ENCODE results near the gene SLC25A39.
A peak's percentile ranks its signal among the peaks of the same experiment; 100 is the strongest.

SLC25A39 gene

DNA sequence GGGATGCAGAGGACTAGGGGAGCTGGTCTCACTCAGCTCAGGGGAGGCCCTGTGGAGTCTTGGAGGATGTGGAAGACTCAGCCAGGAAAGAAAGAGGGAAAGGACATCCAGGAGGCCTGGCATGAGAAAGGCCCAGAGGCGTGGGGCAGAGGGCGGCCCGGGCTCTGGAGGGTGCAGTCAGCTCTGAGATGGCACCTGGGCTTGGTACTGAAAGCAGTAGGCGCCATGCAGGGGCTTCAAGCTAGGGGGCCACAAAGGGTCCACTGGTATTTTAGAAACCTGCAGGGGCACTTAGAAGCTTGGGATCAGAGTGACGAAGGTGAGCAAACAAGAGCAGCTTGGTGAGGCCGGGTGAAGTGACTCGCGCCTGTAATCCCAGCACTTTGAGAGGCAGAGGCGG lies 33.4 kb upstream of the SLC25A39 start:
- H4K20me1 ChIP-seq, result peaks cover 7 to 70% (median 37%) of the 10 kb centered on the region in 11 experiments; a peak in 20 of 22 replicates
- no peak overlapping the region for H3K4me2 ChIP-seq
- H3K27ac ChIP-seq, result no peak overlapping the region
- TF ChIP-seq Cebpa-rat (IDR thresholded peaks at IDR 0.05), result no peak
- peaks cover 30 to 67% (median 55%) of the 10 kb centered on the region in 10 experiments; a peak in 19 of 20 replicates for H3K4me1 ChIP-seq
- H3K4me3 ChIP-seq, result no peak overlapping the region
- no peaks in the 10 kb centered on the region for H3K9me3 ChIP-seq (replicated peaks in 1 of 11)
- H3K9ac ChIP-seq, result no peak overlapping the region
- peaks cover 0 to 6% (median 2%) of the 10 kb centered on the region in 11 experiments; a peak in 16 of 22 replicates for H3K36me3 ChIP-seq
- H3K27me3 ChIP-seq, result peaks cover 19 to 25% (median 23%) of the 10 kb centered on the region in 11 experiments

- TF ChIP-seq Cebpa-rat (IDR thresholded peaks at IDR 0.05), result no peak
- no peaks in the 10 kb centered on the region for H3K9me3 ChIP-seq (replicated peaks in 1 of 11)
- H3K27ac ChIP-seq, result no peak overlapping the region
- H3K4me2 ChIP-seq, result no peak overlapping the region
- H3K36me3 ChIP-seq, result peaks cover 18 to 24% (median 20%) of the 10 kb centered on the region in 11 experiments
- H3K4me1 ChIP-seq, result peaks cover 19 to 51% (median 39%) of the 10 kb centered on the region in 10 experiments; a peak in 19 of 20 replicates
- H3K27me3 ChIP-seq, result peaks cover 29 to 41% (median 33%) of the 10 kb centered on the region in 11 experiments
- no peak overlapping the region for H3K9ac ChIP-seq
- no peak overlapping the region for H3K4me3 ChIP-seq
- peaks cover 25 to 70% (median 48%) of the 10 kb centered on the region in 11 experiments; a peak in 20 of 22 replicates for H4K20me1 ChIP-seq
Observed at GRCh38 chr17:44356241-44356640, 31.6 kb upstream of the SLC25A39 start.

DNA sequence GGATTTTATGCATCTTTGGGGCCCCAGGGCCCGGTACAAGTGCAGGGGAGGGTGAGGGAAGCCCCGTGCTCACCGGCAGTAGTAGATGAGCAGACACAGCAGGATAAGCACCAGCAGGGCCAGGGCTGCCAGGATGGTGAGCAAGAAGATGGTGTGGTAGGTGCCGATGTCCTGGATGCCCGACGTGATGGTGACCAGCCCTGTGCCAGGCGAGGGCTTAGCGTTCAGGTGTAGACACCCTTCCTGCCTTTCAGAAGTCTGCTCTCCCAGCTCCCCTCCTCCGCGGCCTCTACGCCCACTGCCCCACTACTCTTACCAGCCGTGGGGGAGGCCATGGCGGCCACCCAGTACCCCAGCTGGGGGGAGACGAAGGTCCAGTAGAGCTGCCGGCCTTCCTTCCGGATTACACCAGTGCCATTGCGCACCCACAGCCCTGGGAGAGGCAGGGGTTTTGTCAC lies 31.0 kb upstream of the SLC25A39 start:
- H3K4me1 ChIP-seq, result peaks cover 14 to 45% (median 35%) of the 10 kb centered on the region in 10 experiments; a peak in 19 of 20 replicates
- H3K36me3 ChIP-seq, result peaks cover 22 to 30% (median 26%) of the 10 kb centered on the region in 11 experiments
- no peak overlapping the region for H3K4me3 ChIP-seq
- peaks cover 30 to 68% (median 42%) of the 10 kb centered on the region in 11 experiments; a peak in 20 of 22 replicates for H4K20me1 ChIP-seq
- no peak overlapping the region for H3K27ac ChIP-seq
- H3K27me3 ChIP-seq, result peaks cover 29 to 41% (median 33%) of the 10 kb centered on the region in 11 experiments
- no peak for TF ChIP-seq Cebpa-rat (IDR thresholded peaks at IDR 0.05)
- peak overlapping the region in 1 of 11 experiments; percentile 37; a peak in 1 of 22 replicates for H3K9ac ChIP-seq
- H3K4me2 ChIP-seq, result peak overlapping the region in 5 of 11 experiments; percentile 17 to 94 (median 91); a peak in 6 of 22 replicates
- no peaks in the 10 kb centered on the region for H3K9me3 ChIP-seq (replicated peaks in 1 of 11)

- H3K27me3 ChIP-seq, result peaks cover 29 to 41% (median 33%) of the 10 kb centered on the region in 11 experiments
- H3K27ac ChIP-seq, result no peak overlapping the region
- peak overlapping the region; percentile 43 to 69 (median 56); a peak in 16 of 20 replicates for H3K4me3 ChIP-seq
- H3K36me3 ChIP-seq, result peaks cover 24 to 37% (median 34%) of the 10 kb centered on the region in 11 experiments
- TF ChIP-seq Cebpa-rat (IDR thresholded peaks at IDR 0.05), result no peak
- H3K9ac ChIP-seq, result peak overlapping the region in 6 of 11 experiments; percentile 23 to 44 (median 38); a peak in 7 of 22 replicates
- H4K20me1 ChIP-seq, result peaks cover 27 to 66% (median 40%) of the 10 kb centered on the region in 11 experiments; a peak in 20 of 22 replicates
- H3K9me3 ChIP-seq (replicated peaks in 1 of 11), result no peaks in the 10 kb centered on the region
- peak overlapping the region; percentile 85 to 97 (median 93) for H3K4me2 ChIP-seq
- peaks cover 19 to 41% (median 34%) of the 10 kb centered on the region in 10 experiments for H3K4me1 ChIP-seq
Observed at GRCh38 chr17:44354582-44355561, 30.2 kb upstream of the SLC25A39 start.

- Histone ChIP-seq H3K4me2 (peak overlapping the region; percentile 85 to 97 (median 93)), H3K9me3 (replicated peaks in 1 of 11) (no peaks in the 10 kb centered on the region), H3K27ac (no peak overlapping the region), H3K4me3 (peak overlapping the region; percentile 43 to 69 (median 58)), H4K20me1 (peaks cover 26 to 73% (median 50%) of the 10 kb centered on the region in 11 experiments; a peak in 20 of 22 replicates), H3K36me3 (peaks cover 24 to 48% (median 43%) of the 10 kb centered on the region in 11 experiments), H3K27me3 (peaks cover 29 to 41% (median 33%) of the 10 kb centered on the region in 11 experiments), H3K4me1 (peaks cover 30 to 44% (median 38%) of the 10 kb centered on the region in 10 experiments), H3K9ac (peak overlapping the region; percentile 33 to 73 (median 59); a peak in 20 of 22 replicates)
- no peak for TF ChIP-seq Cebpa-rat (IDR thresholded peaks at IDR 0.05)
Observed at GRCh38 chr17:44353672-44354331, 29.2 kb upstream of the SLC25A39 start.

- peak overlapping the region; percentile 33 to 73 (median 59); a peak in 15 of 22 replicates for H3K9ac ChIP-seq
- H3K36me3 ChIP-seq, result peaks cover 24 to 51% (median 43%) of the 10 kb centered on the region in 11 experiments
- TF ChIP-seq Cebpa-rat (IDR thresholded peaks at IDR 0.05), result no peak
- peaks cover 29 to 41% (median 33%) of the 10 kb centered on the region in 11 experiments for H3K27me3 ChIP-seq
- no peak overlapping the region for H3K27ac ChIP-seq
- H4K20me1 ChIP-seq, result peaks cover 26 to 79% (median 46%) of the 10 kb centered on the region in 11 experiments; a peak in 20 of 22 replicates
- H3K4me1 ChIP-seq, result peaks cover 35 to 51% (median 42%) of the 10 kb centered on the region in 10 experiments
- peak overlapping the region; percentile 85 to 97 (median 93) for H3K4me2 ChIP-seq
- H3K9me3 ChIP-seq (replicated peaks in 1 of 11), result no peaks in the 10 kb centered on the region
- peak overlapping the region; percentile 43 to 69 (median 58) for H3K4me3 ChIP-seq
Observed at GRCh38 chr17:44352828-44353671, 28.4 kb upstream of the SLC25A39 start.

GRCh38 chr17:44351961-44352827 lies 27.6 kb upstream of the SLC25A39 start:
- Histone ChIP-seq H3K9me3 (replicated peaks in 1 of 11) (no peaks in the 10 kb centered on the region), H4K20me1 (peaks cover 25 to 87% (median 46%) of the 10 kb centered on the region in 11 experiments; a peak in 20 of 22 replicates), H3K36me3 (peaks cover 24 to 51% (median 43%) of the 10 kb centered on the region in 11 experiments), H3K4me3 (no peak overlapping the region), H3K27ac (no peak overlapping the region), H3K27me3 (peaks cover 29 to 41% (median 33%) of the 10 kb centered on the region in 11 experiments), H3K4me2 (peak overlapping the region in 2 of 11 experiments; percentile 90 to 97; a peak in 2 of 22 replicates), H3K9ac (no peak overlapping the region), H3K4me1 (peaks cover 44 to 60% (median 51%) of the 10 kb centered on the region in 10 experiments)
- no peak for TF ChIP-seq Cebpa-rat (IDR thresholded peaks at IDR 0.05)

Measured in BLaER1 treated with 17β-estradiol and CSF1 and Interleukin-3, amounts not matched to agents 10 nM and 100 nM (cell line).